Ishikawa (cell line): ENCODE measurements around the gene KCTD2.

ENCODE experiments used
- CEBPB ChIP-seq: IDR thresholded peaks from 2 replicates; pipeline ENCODE4 v1.6.1; 2012
- CREB1 ChIP-seq: IDR thresholded peaks from 2 replicates; pipeline ENCODE4 v1.6.1; 2012; ENCODE audit warnings: low read depth
- EGR1 ChIP-seq: IDR thresholded peaks from 2 replicates; pipeline ENCODE4 v1.6.1; 2012
- EP300 ChIP-seq: IDR thresholded peaks from 2 replicates; pipeline ENCODE4 v1.6.1; 2012; ENCODE audit warnings: borderline replicate concordance
- FOXM1 ChIP-seq: IDR thresholded peaks from 2 replicates; pipeline ENCODE4 v1.6.1; 2012; ENCODE audit warnings: low read depth, borderline replicate concordance
- MAX ChIP-seq: IDR thresholded peaks from 2 replicates; pipeline ENCODE4 v1.6.1; 2012
- NFIC ChIP-seq: IDR thresholded peaks from 2 replicates; pipeline ENCODE4 v1.6.1; 2012
- RAD21 ChIP-seq: IDR thresholded peaks from 2 replicates; pipeline ENCODE4 v1.6.1; 2012; ENCODE audit warnings: low read depth
- TAF1 ChIP-seq: IDR thresholded peaks from 2 replicates; pipeline ENCODE4 v1.6.1; 2012; ENCODE audit warnings: low read depth, mild to moderate bottlenecking
- TCF12 ChIP-seq: IDR thresholded peaks from 2 replicates; pipeline ENCODE4 v1.6.1; 2012; ENCODE audit warnings: low read depth
- TEAD4 ChIP-seq: IDR thresholded peaks from 2 replicates; pipeline ENCODE4 v1.6.1; 2012
- YY1 ChIP-seq: IDR thresholded peaks from 2 replicates; pipeline ENCODE4 v1.6.1; 2012; ENCODE audit warnings: low read depth
- ZBTB7A ChIP-seq: IDR thresholded peaks from 2 replicates; pipeline ENCODE4 v1.6.1; 2012; ENCODE audit warnings: low read depth
- TF ChIP-seq, protein P1 (sequence below): IDR thresholded peaks from 2 replicates; pipeline ENCODE4 v1.6.1; 2012; ENCODE audit warnings: low read depth, mild to moderate bottlenecking
- TF ChIP-seq, protein P2 (sequence below): IDR thresholded peaks from 2 replicates; pipeline ENCODE4 v1.6.1; 2012

KCTD2 gene

DNA sequence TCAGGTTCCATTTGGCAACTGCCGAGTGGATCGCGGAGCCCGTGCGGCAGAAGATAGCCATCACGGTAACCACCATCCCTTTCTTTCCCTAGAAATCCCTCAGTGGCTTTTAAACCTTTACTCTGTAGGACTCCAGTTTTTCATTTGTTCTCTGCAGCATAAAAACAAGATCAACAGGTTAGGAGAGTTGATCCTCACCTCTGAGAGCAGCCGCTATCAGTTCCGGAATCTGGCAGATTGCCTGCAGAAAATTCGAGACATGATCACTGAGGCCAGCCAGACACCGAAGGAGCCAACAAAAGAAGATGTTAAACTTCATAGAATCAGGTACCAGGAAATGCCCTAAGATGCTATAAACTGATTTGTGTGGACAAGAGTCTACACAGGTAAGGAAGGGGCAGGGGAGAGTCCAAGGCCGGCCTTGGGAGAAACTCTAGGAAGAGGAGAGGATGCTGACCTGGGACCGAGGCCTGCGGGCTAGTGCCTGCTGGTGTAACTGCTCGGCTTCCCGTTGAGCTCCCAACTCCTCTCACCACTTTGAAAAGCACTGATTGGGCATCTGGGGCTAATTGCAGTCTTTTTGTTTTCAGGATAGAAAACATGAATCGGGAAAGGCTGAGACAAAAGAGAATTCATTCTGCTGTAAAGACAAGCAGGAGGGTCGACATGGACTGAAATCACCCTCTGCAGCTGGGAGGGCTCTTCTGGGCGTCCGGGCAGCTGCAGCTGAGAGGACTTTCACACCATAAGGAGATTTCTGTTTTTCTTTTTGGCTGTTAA lies 26.5 kb upstream of the KCTD2 start:
- TF ChIP-seq TCF12 (no peak), TAF1 (no peak), TEAD4 (no peak), RAD21 (no peak), YY1 (no peak), MAX (no peak)

- no peak for TF ChIP-seq TCF12
- no peak for TF ChIP-seq RAD21
- TF ChIP-seq MAX = no peak
- TF ChIP-seq, protein P1, sequence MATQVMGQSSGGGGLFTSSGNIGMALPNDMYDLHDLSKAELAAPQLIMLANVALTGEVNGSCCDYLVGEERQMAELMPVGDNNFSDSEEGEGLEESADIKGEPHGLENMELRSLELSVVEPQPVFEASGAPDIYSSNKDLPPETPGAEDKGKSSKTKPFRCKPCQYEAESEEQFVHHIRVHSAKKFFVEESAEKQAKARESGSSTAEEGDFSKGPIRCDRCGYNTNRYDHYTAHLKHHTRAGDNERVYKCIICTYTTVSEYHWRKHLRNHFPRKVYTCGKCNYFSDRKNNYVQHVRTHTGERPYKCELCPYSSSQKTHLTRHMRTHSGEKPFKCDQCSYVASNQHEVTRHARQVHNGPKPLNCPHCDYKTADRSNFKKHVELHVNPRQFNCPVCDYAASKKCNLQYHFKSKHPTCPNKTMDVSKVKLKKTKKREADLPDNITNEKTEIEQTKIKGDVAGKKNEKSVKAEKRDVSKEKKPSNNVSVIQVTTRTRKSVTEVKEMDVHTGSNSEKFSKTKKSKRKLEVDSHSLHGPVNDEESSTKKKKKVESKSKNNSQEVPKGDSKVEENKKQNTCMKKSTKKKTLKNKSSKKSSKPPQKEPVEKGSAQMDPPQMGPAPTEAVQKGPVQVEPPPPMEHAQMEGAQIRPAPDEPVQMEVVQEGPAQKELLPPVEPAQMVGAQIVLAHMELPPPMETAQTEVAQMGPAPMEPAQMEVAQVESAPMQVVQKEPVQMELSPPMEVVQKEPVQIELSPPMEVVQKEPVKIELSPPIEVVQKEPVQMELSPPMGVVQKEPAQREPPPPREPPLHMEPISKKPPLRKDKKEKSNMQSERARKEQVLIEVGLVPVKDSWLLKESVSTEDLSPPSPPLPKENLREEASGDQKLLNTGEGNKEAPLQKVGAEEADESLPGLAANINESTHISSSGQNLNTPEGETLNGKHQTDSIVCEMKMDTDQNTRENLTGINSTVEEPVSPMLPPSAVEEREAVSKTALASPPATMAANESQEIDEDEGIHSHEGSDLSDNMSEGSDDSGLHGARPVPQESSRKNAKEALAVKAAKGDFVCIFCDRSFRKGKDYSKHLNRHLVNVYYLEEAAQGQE = no peak
These were observed 22.2 kb upstream of the KCTD2 start for GRCh38 chr17:75024686-75025397.

DNA sequence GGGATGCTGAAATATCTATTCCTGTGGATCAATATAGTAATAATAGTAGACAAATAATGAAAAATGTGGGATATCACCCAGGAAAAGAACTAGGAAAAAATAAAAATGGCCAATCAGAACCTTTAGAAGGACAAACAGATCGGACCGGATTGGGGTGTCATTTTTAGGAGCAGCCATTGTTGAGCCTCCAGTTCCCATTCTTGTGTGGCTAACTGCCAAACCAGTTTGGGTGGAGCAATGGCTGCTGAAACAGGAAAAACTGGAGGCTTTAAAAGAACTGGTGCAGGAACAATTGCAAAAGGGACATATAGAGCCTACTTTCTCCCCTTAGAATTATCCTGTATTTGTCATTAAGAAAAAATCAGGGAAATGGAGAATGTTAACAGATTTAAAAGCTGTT lies 20.4 kb upstream of the KCTD2 start:
- TF ChIP-seq YY1 = peak; percentile 78
- peak; percentile 62; the same call in 1 of the 2 replicates for TF ChIP-seq NFIC

- TF ChIP-seq EP300 = no peak
- TF ChIP-seq, protein P2, sequence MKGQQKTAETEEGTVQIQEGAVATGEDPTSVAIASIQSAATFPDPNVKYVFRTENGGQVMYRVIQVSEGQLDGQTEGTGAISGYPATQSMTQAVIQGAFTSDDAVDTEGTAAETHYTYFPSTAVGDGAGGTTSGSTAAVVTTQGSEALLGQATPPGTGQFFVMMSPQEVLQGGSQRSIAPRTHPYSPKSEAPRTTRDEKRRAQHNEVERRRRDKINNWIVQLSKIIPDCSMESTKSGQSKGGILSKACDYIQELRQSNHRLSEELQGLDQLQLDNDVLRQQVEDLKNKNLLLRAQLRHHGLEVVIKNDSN = peak; percentile 8; the same call in 1 of the 2 replicates
These were observed 16.9 kb upstream of the KCTD2 start for GRCh38 chr17:75030161-75030560.

- TF ChIP-seq CREB1 (0 out of 2 replicates have a peak, but pooled peaks have one; percentile 60), EGR1 (no peak), NFIC (0 out of 2 replicates have a peak, but pooled peaks have one; percentile 16)
- TF ChIP-seq, protein P2 = peak; percentile 27; the same call in 1 of the 2 replicates
These were observed 14.9 kb upstream of the KCTD2 start for GRCh38 chr17:75031972-75032719.

GRCh38 chr17:75032720-75033280 lies 14.2 kb upstream of the KCTD2 start:
- TF ChIP-seq MAX = 0 out of 2 replicates have a peak, but pooled peaks have one; percentile 25
- TF ChIP-seq CREB1 = no peak
- TF ChIP-seq NFIC = peak; percentile 55; the same call in 1 of the 2 replicates
- peak; percentile 7; the same call in 1 of the 2 replicates for TF ChIP-seq FOXM1
- no peak for TF ChIP-seq RAD21

DNA sequence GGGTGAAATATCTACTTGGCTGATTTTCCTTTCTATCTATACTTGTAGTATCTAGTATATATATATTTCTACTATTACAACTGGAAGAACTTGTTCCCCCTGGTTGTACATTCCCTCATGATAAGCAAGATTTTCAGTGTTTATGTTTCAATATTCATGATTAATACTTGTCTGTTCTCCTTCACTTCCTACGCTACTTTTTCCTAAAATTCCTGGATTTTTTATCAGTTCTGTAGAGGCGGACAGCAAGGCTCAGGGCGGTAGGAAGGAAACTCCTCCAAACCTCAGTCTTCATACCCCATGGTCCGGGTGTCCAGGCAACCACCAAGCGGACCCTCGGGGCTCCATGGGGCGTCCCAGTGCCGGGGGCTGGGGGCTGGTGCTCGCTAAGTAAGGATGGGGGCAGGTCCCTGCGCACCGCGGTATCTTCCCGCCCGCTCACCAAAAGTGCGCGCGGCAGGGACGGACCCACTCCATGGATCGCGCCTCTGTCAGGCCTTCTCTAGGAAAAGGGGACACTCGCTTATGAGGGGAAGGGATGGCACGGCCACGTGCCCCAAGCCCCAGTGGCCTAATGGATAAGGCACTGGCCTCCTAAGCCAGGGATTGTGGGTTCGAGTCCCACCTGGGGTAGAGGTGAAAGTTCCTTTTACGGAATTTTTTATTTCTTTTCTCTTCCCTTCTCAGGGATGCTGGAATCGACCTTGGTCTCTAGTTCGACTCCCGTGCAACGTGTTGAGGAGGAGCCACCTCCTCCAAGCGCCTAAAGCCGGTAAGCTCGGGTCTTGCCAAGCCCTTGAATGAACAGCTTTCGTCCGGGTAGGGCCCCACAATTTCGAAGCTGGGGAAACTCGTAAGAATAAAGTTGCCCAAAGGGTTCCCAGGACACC lies 13.4 kb upstream of the KCTD2 start:
- TF ChIP-seq CREB1 = 0 out of 2 replicates have a peak, but pooled peaks have one; percentile 17
- TF ChIP-seq YY1 = 0 out of 2 replicates have a peak, but pooled peaks have one; percentile 9
- TF ChIP-seq, protein P2 = peak; percentile 91
- TF ChIP-seq FOXM1 = peak; percentile 13; the same call in 1 of the 2 replicates
- peak; percentile 52; the same call in 1 of the 2 replicates for TF ChIP-seq CEBPB
- TF ChIP-seq, protein P1 = no peak
- TF ChIP-seq MAX = peak; percentile 92
- no peak; the same call in 1 of the 2 replicates for TF ChIP-seq NFIC
- no peak for TF ChIP-seq EGR1
- no peak for TF ChIP-seq RAD21
- peak; percentile 98 for TF ChIP-seq TEAD4
- TF ChIP-seq EP300 = peak; percentile 12; the same call in 1 of the 2 replicates
- TF ChIP-seq ZBTB7A = peak; percentile 38; the same call in 1 of the 2 replicates
- peak; percentile 23; the same call in 1 of the 2 replicates for TF ChIP-seq TAF1
- no peak; the same call in 1 of the 2 replicates for TF ChIP-seq TCF12
